SK-N-SH treated with all-trans-retinoic acid at 6 μM for 48 hours (cell line): Measurements from ENCODE around the gene TMEM132D.

ENCODE experiments used
- ATAC-seq: fragments of 200-7000 bp; cut with Tn5 transposase; 3 replicates; pipeline ENCODE4 v1.9.1; 2020; ENCODE audit warnings: mild to moderate bottlenecking, moderate library complexity
- ARNTL ChIP-seq: fragments of 450-650 bp; formaldehyde crosslinking; IDR thresholded peaks from 2 replicates; pipeline ENCODE4 v1.5.0; 2020; ENCODE audit warnings: low read depth, mild to moderate bottlenecking, moderate library complexity, borderline replicate concordance
- BACH2 ChIP-seq: fragments of 250-450 bp; sonication (Bioruptor Pico); IDR thresholded peaks from 2 replicates; pipeline ENCODE4 v1.9.0; 2021; ENCODE audit warnings: mild to moderate bottlenecking, borderline replicate concordance
- CSDC2 ChIP-seq: fragments of 250-450 bp; sonication (Bioruptor Pico); IDR thresholded peaks from 2 replicates; pipeline ENCODE4 v1.5.0; 2020; ENCODE audit warnings: mild to moderate bottlenecking, moderate library complexity
- ESRRG ChIP-seq: fragments of 250-450 bp; sonication (Bioruptor Pico); IDR thresholded peaks from 2 replicates; pipeline ENCODE4 v1.6.1; 2021; ENCODE audit warnings: mild to moderate bottlenecking
- GLIS3 ChIP-seq: fragments of 250-450 bp; sonication (Bioruptor Pico); IDR thresholded peaks from 2 replicates; pipeline ENCODE4 v1.5.0; 2020; ENCODE audit warnings: mild to moderate bottlenecking, moderate library complexity
- ISL1 ChIP-seq: fragments of 250-450 bp; sonication (Bioruptor Pico); IDR thresholded peaks from 2 replicates; pipeline ENCODE4 v2.1.2; 2022; ENCODE audit warnings: mild to moderate bottlenecking, moderate library complexity
- OSR1 ChIP-seq: fragments of 250-450 bp; sonication (Bioruptor Pico); IDR thresholded peaks from 2 replicates; pipeline ENCODE4 v1.8.0; 2022; ENCODE audit warnings: moderate library complexity, mild to moderate bottlenecking, inconsistent platforms
- RARB ChIP-seq: fragments of 250-450 bp; sonication (Bioruptor Pico); IDR thresholded peaks from 2 replicates; pipeline ENCODE4 v1.8.0; 2021; ENCODE audit warnings: mild to moderate bottlenecking, moderate library complexity
- TCF4 ChIP-seq: fragments of 250-450 bp; sonication (Bioruptor Pico); IDR thresholded peaks from 2 replicates; pipeline ENCODE4 v1.8.0; 2021; ENCODE audit warnings: mild to moderate bottlenecking, moderate library complexity, borderline replicate concordance
- TOX ChIP-seq: fragments of 250-450 bp; sonication (Bioruptor Pico); IDR thresholded peaks from 2 replicates; pipeline ENCODE4 v1.8.0; 2021; ENCODE audit warnings: mild to moderate bottlenecking, moderate library complexity, borderline replicate concordance
- ZC3H10 ChIP-seq: fragments of 250-450 bp; sonication (Bioruptor Pico); IDR thresholded peaks from 2 replicates; pipeline ENCODE4 v1.5.1; 2021; ENCODE audit warnings: mild to moderate bottlenecking, moderate library complexity
- ZFP3 ChIP-seq: fragments of 250-450 bp; sonication (Bioruptor Pico); IDR thresholded peaks from 2 replicates; pipeline ENCODE4 v1.5.0; 2020; ENCODE audit warnings: mild to moderate bottlenecking, moderate library complexity
- ZFP30 ChIP-seq: fragments of 450-650 bp; formaldehyde crosslinking; IDR thresholded peaks from 2 replicates; pipeline ENCODE4 v1.5.0; 2022; ENCODE audit warnings: mild to moderate bottlenecking, moderate library complexity
- ZNF565 ChIP-seq: fragments of 450-650 bp; formaldehyde crosslinking; conservative IDR thresholded peaks from 2 replicates; pipeline ENCODE4 v1.5.0; 2020; ENCODE audit warnings: low read depth, mild to moderate bottlenecking, moderate library complexity
- ZNF70 ChIP-seq: fragments of 450-650 bp; formaldehyde crosslinking; IDR thresholded peaks from 2 replicates; pipeline ENCODE4 v1.5.0; 2020; ENCODE audit warnings: mild to moderate bottlenecking, moderate library complexity
- ZNF8 ChIP-seq: fragments of 450-650 bp; formaldehyde crosslinking; IDR thresholded peaks from 2 replicates; pipeline ENCODE4 v1.5.0; 2020; ENCODE audit warnings: mild to moderate bottlenecking, moderate library complexity
- TF ChIP-seq, protein P1 (sequence below): fragments of 250-450 bp; sonication (Bioruptor Pico); IDR thresholded peaks from 2 replicates; pipeline ENCODE4 v1.5.0; 2020; ENCODE audit warnings: mild to moderate bottlenecking, moderate library complexity
- TF ChIP-seq, protein P2 (sequence below): fragments of 250-450 bp; sonication (Bioruptor Pico); IDR thresholded peaks from 2 replicates; pipeline ENCODE4 v1.5.1; 2021; ENCODE audit warnings: mild to moderate bottlenecking, moderate library complexity
- TF ChIP-seq, protein P3 (sequence below): fragments of 250-450 bp; sonication (Bioruptor Pico); IDR thresholded peaks from 2 replicates; pipeline ENCODE4 v1.5.1; 2020; ENCODE audit warnings: low read depth, mild to moderate bottlenecking, moderate library complexity

Gene TMEM132D

DNA sequence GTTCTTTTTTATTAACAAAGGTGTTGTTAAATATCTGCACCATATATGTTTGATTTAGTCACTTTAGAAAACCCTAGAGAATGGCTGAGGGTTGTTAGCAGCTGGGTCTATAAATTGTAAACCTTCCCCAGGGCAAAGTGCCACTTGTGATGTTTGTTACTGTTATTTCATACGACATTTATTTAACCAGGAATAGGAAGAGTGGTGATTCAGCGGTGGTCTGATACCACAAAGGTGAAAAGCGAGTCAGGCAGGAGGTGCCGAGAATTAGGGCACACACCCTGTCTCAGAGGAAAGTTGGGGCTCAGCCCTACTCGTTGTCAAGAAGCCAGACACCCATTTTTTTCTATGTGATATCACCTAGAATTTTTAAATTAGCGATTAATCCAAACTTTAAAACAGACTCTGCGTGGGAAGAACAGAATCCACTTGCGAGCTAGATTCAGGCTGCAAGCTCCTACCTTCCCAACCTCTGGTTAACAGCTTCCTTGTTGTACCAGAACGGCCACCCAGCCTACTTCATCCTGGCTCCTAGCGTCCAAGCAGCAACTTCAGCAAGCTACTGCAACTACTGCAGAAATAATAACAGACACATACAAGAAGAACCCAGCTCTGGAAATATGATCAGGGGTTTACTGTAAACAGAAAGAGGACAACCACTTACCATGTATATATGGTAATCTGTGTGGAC, 126.7 kb downstream of the TMEM132D start (continued):
- TF ChIP-seq, protein P1, sequence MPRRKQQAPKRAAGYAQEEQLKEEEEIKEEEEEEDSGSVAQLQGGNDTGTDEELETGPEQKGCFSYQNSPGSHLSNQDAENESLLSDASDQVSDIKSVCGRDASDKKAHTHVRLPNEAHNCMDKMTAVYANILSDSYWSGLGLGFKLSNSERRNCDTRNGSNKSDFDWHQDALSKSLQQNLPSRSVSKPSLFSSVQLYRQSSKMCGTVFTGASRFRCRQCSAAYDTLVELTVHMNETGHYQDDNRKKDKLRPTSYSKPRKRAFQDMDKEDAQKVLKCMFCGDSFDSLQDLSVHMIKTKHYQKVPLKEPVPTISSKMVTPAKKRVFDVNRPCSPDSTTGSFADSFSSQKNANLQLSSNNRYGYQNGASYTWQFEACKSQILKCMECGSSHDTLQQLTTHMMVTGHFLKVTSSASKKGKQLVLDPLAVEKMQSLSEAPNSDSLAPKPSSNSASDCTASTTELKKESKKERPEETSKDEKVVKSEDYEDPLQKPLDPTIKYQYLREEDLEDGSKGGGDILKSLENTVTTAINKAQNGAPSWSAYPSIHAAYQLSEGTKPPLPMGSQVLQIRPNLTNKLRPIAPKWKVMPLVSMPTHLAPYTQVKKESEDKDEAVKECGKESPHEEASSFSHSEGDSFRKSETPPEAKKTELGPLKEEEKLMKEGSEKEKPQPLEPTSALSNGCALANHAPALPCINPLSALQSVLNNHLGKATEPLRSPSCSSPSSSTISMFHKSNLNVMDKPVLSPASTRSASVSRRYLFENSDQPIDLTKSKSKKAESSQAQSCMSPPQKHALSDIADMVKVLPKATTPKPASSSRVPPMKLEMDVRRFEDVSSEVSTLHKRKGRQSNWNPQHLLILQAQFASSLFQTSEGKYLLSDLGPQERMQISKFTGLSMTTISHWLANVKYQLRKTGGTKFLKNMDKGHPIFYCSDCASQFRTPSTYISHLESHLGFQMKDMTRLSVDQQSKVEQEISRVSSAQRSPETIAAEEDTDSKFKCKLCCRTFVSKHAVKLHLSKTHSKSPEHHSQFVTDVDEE (CRISPR knock-in tag), result no peak
- TF ChIP-seq OSR1 (no peak), ARNTL (CRISPR knock-in tag) (no peak), TOX (CRISPR knock-in tag) (no peak), ESRRG (CRISPR knock-in tag) (no peak)

DNA sequence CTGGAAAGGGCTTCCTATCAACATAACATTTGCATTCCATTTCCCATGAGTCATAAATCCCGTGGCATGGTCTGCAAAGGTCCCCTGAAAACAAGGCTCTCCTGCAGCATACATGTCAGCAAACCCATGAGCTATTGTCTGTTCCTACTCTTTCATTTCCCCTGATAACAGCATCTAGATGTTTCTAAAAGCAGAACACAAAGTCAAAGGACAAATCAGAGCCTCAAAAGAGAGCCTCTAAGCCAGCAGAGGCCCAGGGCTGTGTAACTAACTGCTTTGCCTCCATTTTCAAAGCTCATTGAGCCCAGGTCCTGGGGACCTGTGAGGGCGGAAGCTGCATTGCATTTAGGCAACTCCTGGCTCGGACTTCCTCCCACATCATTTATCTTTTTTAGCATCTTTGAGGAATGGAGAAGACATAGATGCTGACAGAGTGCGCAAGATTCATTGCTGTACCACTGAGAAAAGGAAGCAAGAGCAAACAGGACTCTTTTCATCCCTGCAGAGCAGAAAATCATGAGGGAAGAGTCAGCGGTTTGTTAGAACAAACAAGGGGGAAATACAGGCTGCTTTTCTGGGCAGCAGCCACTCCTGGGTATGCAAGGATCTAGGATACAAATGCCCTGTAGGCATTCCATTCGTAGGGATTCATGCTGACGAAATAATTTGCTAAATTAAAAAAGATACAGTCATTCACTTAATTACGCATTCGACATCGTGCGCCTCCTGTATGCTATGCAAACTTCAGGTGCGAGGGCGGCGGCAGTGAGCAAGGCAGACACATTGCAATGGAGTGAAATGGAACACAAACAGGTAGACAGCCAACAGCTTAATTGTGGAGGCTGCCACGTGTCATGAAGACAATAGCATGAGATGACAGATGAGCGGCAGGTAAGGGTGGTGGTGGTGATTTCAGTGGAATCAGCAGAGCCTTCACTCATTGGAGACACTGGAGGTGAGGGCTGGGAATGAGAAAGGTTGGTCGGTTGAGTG, 131.0 kb downstream of the TMEM132D start:
- TF ChIP-seq ZNF70 (CRISPR knock-in tag), result no peak
- no peak for ATAC-seq

DNA sequence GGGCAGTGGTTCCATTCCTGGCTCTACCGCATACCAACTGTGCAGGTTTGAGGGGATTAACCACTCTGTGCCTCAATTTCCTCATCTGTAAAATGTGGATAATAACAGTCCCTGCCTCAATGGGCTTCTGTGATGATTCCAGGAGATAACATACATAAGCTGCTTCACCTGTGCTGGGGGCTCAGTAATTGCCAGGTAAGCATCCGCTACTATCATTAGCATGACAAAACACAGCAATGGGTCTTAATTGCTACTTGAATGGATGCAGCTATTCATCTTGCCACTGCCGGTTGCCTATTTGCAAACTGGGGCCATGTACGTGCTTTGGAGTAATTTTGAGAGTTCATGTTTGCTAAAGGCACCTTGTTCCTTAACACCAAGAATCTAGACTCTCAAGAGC, 132.6 kb downstream of the TMEM132D start:
- ATAC-seq, result no peak
- TF ChIP-seq, protein P2, sequence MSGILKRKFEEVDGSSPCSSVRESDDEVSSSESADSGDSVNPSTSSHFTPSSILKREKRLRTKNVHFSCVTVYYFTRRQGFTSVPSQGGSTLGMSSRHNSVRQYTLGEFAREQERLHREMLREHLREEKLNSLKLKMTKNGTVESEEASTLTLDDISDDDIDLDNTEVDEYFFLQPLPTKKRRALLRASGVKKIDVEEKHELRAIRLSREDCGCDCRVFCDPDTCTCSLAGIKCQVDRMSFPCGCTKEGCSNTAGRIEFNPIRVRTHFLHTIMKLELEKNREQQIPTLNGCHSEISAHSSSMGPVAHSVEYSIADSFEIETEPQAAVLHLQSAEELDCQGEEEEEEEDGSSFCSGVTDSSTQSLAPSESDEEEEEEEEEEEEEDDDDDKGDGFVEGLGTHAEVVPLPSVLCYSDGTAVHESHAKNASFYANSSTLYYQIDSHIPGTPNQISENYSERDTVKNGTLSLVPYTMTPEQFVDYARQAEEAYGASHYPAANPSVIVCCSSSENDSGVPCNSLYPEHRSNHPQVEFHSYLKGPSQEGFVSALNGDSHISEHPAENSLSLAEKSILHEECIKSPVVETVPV, result no peak
- TF ChIP-seq, protein P3, sequence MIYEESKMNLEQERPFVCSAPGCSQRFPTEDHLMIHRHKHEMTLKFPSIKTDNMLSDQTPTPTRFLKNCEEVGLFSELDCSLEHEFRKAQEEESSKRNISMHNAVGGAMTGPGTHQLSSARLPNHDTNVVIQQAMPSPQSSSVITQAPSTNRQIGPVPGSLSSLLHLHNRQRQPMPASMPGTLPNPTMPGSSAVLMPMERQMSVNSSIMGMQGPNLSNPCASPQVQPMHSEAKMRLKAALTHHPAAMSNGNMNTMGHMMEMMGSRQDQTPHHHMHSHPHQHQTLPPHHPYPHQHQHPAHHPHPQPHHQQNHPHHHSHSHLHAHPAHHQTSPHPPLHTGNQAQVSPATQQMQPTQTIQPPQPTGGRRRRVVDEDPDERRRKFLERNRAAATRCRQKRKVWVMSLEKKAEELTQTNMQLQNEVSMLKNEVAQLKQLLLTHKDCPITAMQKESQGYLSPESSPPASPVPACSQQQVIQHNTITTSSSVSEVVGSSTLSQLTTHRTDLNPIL, result no peak
- TF ChIP-seq ZNF565 (CRISPR knock-in tag) (no peak), OSR1 (no peak), ZC3H10 (CRISPR knock-in tag) (no peak), ISL1 (no peak), RARB (CRISPR knock-in tag) (no peak), TOX (CRISPR knock-in tag) (no peak), ZNF70 (CRISPR knock-in tag) (no peak), GLIS3 (no peak), ARNTL (CRISPR knock-in tag) (no peak), ZFP30 (CRISPR knock-in tag) (no peak), CSDC2 (CRISPR knock-in tag) (no peak), ESRRG (CRISPR knock-in tag) (no peak), ZFP3 (CRISPR knock-in tag) (no peak), TCF4 (CRISPR knock-in tag) (no peak)
- TF ChIP-seq, protein P1 (CRISPR knock-in tag), result no peak

DNA sequence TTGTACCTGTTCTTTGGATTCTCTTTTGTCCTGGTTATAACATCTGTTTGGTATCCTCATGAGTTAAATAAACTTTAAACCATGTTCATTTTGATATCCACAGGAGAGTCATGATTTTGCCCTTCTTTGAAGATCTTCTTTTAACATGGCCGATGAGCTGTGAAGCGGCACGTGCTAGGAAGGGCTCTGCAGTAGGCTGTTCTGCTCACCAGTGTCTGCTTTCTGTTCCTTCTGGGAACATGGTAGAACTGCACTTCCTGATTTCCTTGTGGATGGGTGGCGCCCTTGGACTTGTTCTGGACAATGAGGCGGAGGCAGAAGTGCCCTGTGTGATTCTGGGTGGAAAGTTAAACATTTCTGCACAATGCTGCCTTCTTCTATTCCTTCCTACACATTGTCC, 138.1 kb downstream of the TMEM132D start:
- ATAC-seq, result no peak
- TF ChIP-seq OSR1 (no peak), CSDC2 (CRISPR knock-in tag) (no peak), BACH2 (CRISPR knock-in tag) (no peak), TOX (CRISPR knock-in tag) (no peak), ZNF8 (CRISPR knock-in tag) (no peak), ZFP30 (CRISPR knock-in tag) (no peak)
- TF ChIP-seq, protein P1 (CRISPR knock-in tag), result no peak
- TF ChIP-seq, protein P3, result no peak
